Skin epidermis (tissue), 12 donors: ENCODE data around the gene SEBOX.
A peak's percentile ranks its signal among the peaks of the same experiment; 100 is the strongest.

Experiments
- H3K27ac ChIP-seq, 21 experiments: fragments of 200-600 bp; sonication (generic) in 11 of 21; one replicate each; pipeline ENCODE4 v1.5.0; 2020; ENCODE audit warnings: mild to moderate bottlenecking in 3 of 21, inconsistent platforms in 2 of 21, moderate library complexity in 2 of 21
- H3K4me3 ChIP-seq, 7 experiments: fragments of 200-600 bp; sonication (generic) in 2 of 7; one replicate each; pipeline ENCODE4 v1.5.0; 2020; ENCODE audit warnings: inconsistent platforms in 2 of 7, mild to moderate bottlenecking in 2 of 7, moderate library complexity in 1 of 7

Gene SEBOX

DNA sequence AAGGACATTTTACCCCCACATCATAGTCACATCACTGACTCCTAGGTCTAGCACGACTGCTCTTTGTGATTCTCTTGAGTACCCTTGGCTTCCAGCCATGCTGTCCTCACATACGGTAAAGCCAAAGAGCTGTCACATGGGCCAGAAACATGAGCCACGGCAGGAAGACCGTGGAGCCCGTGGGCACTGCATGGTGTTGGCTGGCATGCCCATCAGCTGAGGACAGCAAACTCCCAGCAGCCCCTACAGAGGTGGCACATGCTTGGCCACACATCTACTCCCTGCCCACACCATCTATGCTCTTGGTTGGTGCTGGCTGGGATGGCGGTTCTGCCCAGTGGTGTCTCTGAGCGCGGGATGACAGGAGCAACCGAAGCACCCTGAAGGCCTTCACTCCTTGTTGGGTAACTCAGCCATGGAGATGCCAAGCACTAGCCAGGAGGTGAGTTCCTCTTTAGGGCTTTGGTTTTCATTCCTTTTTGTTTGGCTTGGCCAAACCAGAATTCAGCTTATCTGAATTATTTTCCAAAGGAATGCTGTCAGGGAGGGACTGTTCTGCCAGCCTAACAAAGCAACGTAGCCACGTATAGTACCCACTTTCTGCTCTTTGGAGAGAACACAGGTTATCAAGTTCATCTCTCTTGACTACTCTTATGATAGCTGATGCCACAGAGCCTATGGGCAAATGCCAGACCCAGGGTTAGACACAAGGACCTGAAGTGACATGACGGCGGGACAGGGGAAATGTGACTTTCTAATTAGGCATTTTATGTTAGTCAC is 19.4 kb downstream of the SEBOX start:
- H3K4me3 ChIP-seq, result no peak overlapping the region
- H3K27ac ChIP-seq, result peak overlapping the region in 7 of 21 experiments; percentile 5 to 61 (median 32)

DNA sequence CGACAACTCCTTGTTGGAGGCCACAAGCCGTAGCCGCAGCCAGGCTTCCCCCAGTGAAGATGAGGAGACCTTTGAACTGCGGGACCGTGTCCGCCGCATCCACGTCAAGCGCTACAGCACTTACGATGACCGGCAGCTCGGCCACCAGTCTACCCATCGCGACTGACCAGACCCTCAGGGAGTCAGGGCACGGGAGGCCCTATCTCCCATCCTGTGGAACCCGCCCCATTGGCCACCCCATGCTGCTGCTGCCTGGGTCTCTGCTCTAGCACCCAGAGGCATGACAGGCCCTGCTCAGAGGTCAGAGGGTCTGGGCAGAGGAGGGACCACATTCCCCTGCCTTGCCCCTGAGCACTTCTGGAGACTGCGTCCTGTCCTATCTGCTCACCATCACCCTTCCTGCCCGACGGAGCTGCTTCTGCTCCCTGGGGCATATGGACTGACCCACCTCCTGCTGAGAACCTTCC is 20.5 kb downstream of the SEBOX start:
- H3K27ac ChIP-seq, result no peak overlapping the region
- no peak overlapping the region for H3K4me3 ChIP-seq

GRCh38 chr17:28344011-28344410 is 21.0 kb downstream of the SEBOX start:
- Histone ChIP-seq H3K27ac (no peak overlapping the region), H3K4me3 (no peak overlapping the region)

DNA sequence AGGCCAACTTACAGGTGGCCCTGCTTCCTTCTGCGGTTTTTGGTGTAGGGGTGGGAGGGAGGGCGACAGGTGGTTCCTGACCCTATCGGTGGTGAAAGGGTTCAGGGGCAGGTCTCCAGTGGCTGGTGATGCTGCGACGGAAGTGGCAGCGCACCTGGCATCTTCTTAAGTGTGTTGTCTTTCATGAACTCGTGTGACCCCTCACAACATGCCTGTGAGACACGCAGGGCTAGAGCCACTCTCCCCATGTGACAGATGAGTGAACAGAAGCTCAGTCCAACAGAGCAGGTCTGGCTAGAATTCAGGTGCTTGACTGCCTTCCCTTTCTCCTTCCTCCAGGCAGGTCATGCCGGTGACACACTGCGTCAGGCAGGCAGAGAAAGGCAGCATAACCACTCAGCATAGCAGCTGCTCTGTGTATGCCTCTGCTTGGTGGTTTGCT is 21.5 kb downstream of the SEBOX start:
- Histone ChIP-seq H3K27ac (peak overlapping the region in 1 of 21 experiments; percentile 25), H3K4me3 (no peak overlapping the region)

GRCh38 chr17:28342313-28342712 is 22.7 kb downstream of the SEBOX start:
- no peak overlapping the region for H3K4me3 ChIP-seq
- H3K27ac ChIP-seq, result peak overlapping the region in 1 of 21 experiments; percentile 32

GRCh38 chr17:28341516-28341915 is 23.5 kb downstream of the SEBOX start:
- no peak overlapping the region for H3K4me3 ChIP-seq
- peak overlapping the region in 1 of 21 experiments; percentile 17 for H3K27ac ChIP-seq

- H3K27ac ChIP-seq, result peak overlapping the region in 3 of 21 experiments; percentile 60 to 98 (median 97)
- H3K4me3 ChIP-seq, result no peak overlapping the region
Measured at GRCh38 chr17:28340374-28340773, 24.6 kb downstream of the SEBOX start.

GRCh38 chr17:28339431-28339830 is 25.6 kb downstream of the SEBOX start:
- H3K27ac ChIP-seq, result peak overlapping the region in 8 of 21 experiments; percentile 12 to 98 (median 36)
- no peak overlapping the region for H3K4me3 ChIP-seq

GRCh38 chr17:28338769-28339212 is 26.2 kb downstream of the SEBOX start:
- H3K4me3 ChIP-seq, result peak overlapping the region in 1 of 7 experiments; percentile 6
- H3K27ac ChIP-seq, result peak overlapping the region in 15 of 21 experiments; percentile 2 to 99 (median 53)

DNA sequence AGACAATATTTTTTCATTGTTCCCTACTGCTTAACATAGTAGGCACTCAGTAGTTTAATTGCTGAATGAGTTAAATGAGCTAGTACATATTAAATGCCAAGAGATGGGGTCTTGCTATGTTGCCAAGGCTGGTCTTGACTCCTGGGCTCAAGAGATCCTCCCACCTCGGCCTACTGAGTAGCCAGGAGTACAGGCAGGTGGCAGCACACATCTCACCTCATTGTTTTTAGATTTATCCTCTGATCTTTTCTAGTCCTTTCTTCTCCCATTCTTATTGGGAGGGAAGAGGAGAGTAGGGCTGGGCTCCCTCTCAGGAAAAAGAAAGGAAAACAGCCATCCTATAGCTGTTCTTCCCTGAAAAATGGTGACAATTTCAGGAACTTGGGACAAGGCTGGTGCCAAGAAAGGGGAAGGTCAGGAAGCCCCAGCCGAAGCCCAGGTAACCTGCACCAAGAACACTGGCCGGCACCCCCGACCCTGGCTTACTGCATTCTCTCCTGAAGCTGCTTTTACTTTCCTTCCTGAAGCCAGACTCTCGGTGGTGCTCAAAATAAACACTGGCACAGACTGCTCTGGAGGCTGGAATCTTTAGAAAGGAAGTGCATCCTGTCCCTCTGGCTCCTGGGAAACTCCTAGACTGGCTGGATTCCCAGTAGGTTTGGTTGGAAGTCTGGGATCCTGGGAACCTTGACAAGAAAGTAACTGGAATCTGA is 26.8 kb downstream of the SEBOX start:
- H3K4me3 ChIP-seq, result peak overlapping the region in 1 of 7 experiments; percentile 6

GRCh38 chr17:28335959-28336871 is 28.8 kb downstream of the SEBOX start:
- Histone ChIP-seq H3K4me3 (peak overlapping the region; percentile 79 to 99 (median 93)), H3K27ac (peak overlapping the region; percentile 83 to 99 (median 98))

More for the DNA sequence above, 26.8 kb downstream of the SEBOX start:
- peak overlapping the region in 17 of 21 experiments; percentile 2 to 99 (median 58) for H3K27ac ChIP-seq

DNA sequence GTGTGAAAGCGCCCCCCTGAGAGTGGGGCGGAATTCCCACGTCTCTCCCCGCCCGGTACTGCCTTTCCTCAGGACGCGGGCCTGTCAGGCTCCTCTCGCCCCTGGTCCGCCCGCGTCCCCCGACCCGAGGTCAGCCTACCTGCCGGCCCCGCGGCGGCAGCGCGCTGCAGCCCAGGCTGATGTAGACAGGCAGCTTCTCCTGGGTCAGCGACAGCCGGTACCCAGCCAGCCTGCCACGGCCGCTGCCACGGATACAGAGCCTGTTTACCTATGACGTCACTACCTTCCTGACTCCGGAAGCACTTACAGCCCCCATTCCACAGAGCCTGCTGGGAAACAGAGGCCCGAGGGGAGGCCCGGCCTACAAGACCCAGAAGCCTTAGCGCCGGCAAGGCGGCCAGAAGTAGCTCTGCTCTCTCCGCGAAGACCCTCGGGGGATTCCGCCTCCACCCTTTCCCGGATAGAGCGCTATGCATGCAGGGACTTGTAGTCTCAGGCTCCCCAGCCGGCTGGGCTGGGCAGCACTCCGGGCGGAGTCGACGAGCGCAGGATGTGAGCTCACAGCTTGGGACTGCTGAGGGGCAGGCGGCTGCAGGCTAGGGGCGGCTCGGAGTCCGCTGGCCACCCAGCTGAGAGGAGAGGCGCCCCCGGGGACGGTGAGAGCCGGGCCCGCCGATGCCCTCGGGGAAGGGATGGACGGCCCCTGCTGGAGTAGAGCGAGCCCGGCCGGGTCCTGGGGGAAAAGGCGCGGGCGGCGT is 29.6 kb downstream of the SEBOX start, which contains the start of the genes IFT20 and TNFAIP1:
IFT20 (minus strand) TSS at position 272 of the 758 bp plus-strand sequence. CDS start 3,487 bp downstream, outside the sequence.
TNFAIP1 (plus strand) TSS at position 561 of the 758 bp plus-strand sequence. CDS start 3,761 bp downstream, outside the sequence.
- H3K4me3 ChIP-seq, result peak within 1 kb of the TSS; percentile 79 to 99 (median 93)
- peak within 1 kb of the TSS; percentile 83 to 99 (median 98) for H3K27ac ChIP-seq

GRCh38 chr17:28334666-28335200 is 30.3 kb downstream of the SEBOX start:
- Histone ChIP-seq H3K4me3 (peak overlapping the region; percentile 79 to 99 (median 93)), H3K27ac (peak overlapping the region; percentile 17 to 99 (median 95))

- peak overlapping the region; percentile 79 to 99 (median 93) for H3K4me3 ChIP-seq
Measured at GRCh38 chr17:28334171-28334570, 30.8 kb downstream of the SEBOX start.

DNA sequence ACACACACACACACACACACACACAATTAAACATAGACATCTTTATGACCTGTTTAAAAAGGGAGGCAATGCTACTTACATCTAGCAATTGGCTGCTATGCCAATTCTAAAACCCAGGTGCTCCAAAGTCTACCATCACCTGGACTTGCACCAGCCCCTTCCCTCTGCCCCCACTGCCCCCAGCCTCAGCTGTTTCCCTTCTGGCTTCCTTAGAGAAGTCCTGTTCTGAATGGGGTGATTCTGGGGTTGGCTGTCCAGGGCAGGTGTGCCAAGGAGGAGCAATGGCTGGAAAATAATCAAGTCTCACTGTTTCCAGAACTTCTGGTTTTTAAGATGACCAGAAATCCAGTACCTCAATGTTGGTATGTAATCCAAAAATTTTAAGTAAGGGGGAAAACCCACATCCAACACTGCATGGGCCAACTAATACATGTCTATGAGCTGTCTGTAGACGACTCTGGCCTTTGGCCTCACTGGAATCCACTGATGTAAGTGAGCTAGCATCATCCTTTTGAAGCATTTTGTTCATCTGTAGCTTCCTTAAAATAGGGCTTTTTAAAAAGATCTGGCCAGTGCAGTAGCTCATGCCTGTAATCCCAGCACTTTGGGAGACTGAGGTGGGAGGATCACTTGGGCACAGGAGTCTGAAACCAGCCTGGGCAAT is 31.8 kb downstream of the SEBOX start:
- no peak overlapping the region for H3K4me3 ChIP-seq
- H3K27ac ChIP-seq, result peak overlapping the region in 1 of 21 experiments; percentile 17

More at GRCh38 chr17:28334171-28334570, 30.8 kb downstream of the SEBOX start:
- peak overlapping the region in 10 of 21 experiments; percentile 91 to 99 (median 96) for H3K27ac ChIP-seq

GRCh38 chr17:28331891-28332420 is 33.0 kb downstream of the SEBOX start:
- H3K27ac ChIP-seq, result no peak overlapping the region
- no peak overlapping the region for H3K4me3 ChIP-seq

DNA sequence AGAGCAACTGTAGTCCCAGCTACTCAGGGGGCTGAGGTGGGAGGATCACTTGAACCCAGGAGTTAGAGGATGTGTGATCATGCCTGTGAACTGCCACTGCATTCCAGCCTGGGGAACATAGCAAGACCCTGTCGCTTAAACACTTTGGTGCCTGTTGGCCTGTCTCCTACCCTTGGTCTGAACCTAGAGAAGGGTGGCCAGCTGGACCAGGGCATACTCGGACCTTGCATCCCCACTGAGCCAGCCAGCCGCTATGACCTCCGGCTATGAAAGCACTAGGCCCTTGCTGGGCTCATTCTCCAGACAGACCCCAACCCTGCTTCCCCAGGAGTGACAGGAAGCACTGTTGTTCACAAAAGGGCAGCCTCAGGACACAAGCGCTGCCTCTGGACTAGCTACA is 34.3 kb downstream of the SEBOX start:
- Histone ChIP-seq H3K27ac (no peak overlapping the region), H3K4me3 (no peak overlapping the region)
